Aortic smooth muscle cell (primary cell): ENCODE results near the gene HIGD1C. TPM values are rescaled to one million over a fixed set of nuclear protein-coding genes. Genes with fewer than 3 reads are reported as not detected.

Experiments used
- total RNA-seq: library from RNA; depleted of rRNA; stranded (reverse); fragments of >200 nt; gene quantifications from 2 replicates; pipeline ENCODE4 v1.2.3, GENCODE V29; 2014

Gene HIGD1C
- total RNA-seq = not detected in 2 replicates

DNA sequence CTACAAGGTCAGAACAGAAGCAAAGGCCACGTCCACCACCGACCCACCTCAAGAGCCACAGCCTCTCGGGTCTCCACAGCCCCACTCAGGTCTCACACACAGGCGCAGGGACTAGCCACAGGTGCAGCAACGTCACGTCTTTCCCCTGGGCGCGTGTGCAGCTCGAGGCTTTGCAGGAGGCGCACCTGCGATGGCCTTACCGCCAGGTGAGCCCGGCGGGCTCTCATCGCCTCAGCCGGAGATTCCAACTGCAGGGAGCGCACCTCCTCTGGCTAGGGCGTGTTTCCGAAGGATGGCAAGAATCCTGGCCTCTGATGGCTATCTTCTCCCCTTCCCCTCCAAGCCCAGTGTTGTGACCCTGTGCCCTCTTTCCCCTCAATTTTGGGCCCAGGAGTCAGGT lies at the start of gene HIGD1C:
Gene HIGD1C (plus strand): TSS at position 35 of the 400 bp plus-strand sequence. CDS start 1,455 bp downstream, outside the sequence.

Other genes starting within 250 kb of the HIGD1C start
- 28.6 and 29.1 TPM in 2 replicates for gene ATF1, start 188.4 kb upstream of the HIGD1C start, total RNA-seq
- not detected in 2 replicates for gene TMPRSS12, start 109.6 kb upstream of the HIGD1C start, total RNA-seq
- gene SLC11A2, start 73.8 kb downstream of the HIGD1C start, total RNA-seq = 67.7 and 72.4 TPM in 2 replicates
- 39.9 and 43.4 TPM in 2 replicates for gene LETMD1, start 95.8 kb downstream of the HIGD1C start, total RNA-seq
- 14.4 TPM in 2 replicates for gene CSRNP2, start 131.1 kb downstream of the HIGD1C start, total RNA-seq
- 8.7 and 9.5 TPM in 2 replicates for gene TFCP2, start 220.6 kb downstream of the HIGD1C start, total RNA-seq